B cell (primary cell): ENCODE results near the gene EYS. TPM values are rescaled to one million over a fixed set of nuclear protein-coding genes. Genes with fewer than 3 reads are reported as not detected.

Experiments used
- ATAC-seq: fragments of 200-7000 bp; cut with Tn5 transposase; one replicate; pipeline ENCODE4 v1.10.0; 2021; ENCODE audit warnings: low read depth, mild to moderate bottlenecking, moderate number of reproducible peaks, moderate library complexity
- CTCF ChIA-PET: fragments of 350-600 bp; sonication (Branson Sonifier 250); formaldehyde crosslinking; loops from one replicate; lab custom pipeline; 2021; ENCODE audit warnings: antibody characterized with exemption, inconsistent platforms; lab: Charles Lee
- POLR2A ChIA-PET: fragments of 350-600 bp; sonication (Branson Sonifier 250); formaldehyde crosslinking; loops from one replicate; lab custom pipeline; 2021; ENCODE audit warnings: antibody characterized with exemption; lab: Charles Lee
- DNase-seq: peaks from one replicate; pipeline ENCODE4 v3.0.0; 2013
- H2AFZ ChIP-seq: 2 replicates; pipeline ENCODE4 v1.6.1; 2012; ENCODE audit warnings: mild to moderate bottlenecking, low read depth, low read length; ENCODE audit not compliant: insufficient read depth, poor library complexity, severe bottlenecking
- H3K27ac ChIP-seq, 2 donors: 1 replicate in 1 of 2; 2 replicates in 1 of 2; pipeline ENCODE4 v1.5.1; 2012 to 2013; ENCODE audit warnings: low read length in 2 of 2, mild to moderate bottlenecking in 2 of 2, moderate library complexity in 1 of 2
- H3K27me3 ChIP-seq, 4 experiments: fragments of 200-600 bp in 1 of 4; sonication (generic) in 1 of 4; replicated peaks in 1 of 4; 1 replicate in 2 of 4; 2 replicates in 2 of 4; pipeline versions ENCODE4 v1.6.1 to v1.7.0; 2013 to 2016; ENCODE audit warnings: low read length in 3 of 4, mild to moderate bottlenecking in 2 of 4, mixed read lengths in 1 of 4, moderate library complexity in 1 of 4; ENCODE audit not compliant: insufficient read depth in 4 of 4, control insufficient read depth in 3 of 4; ENCODE audit errors: control extremely low read depth in 1 of 4
- H3K36me3 ChIP-seq, 2 experiments: replicated peaks in 1 of 2; 1 replicate in 1 of 2; 2 replicates in 1 of 2; pipeline versions ENCODE4 v1.6.1 to v1.7.1; 2013; ENCODE audit warnings: low read length in 1 of 2; ENCODE audit not compliant: insufficient read depth in 2 of 2, control insufficient read depth in 1 of 2; ENCODE audit errors: control extremely low read depth in 1 of 2, extremely low read depth in 1 of 2
- H3K4me1 ChIP-seq, 2 donors: fragments of 200-600 bp in 1 of 2; sonication (generic) in 1 of 2; 1 replicate in 1 of 2; 2 replicates in 1 of 2; pipeline versions ENCODE4 v1.5.1 to v1.6.1; 2013 to 2017; ENCODE audit warnings: low read length in 2 of 2; ENCODE audit not compliant: control insufficient read depth in 2 of 2, insufficient read depth in 2 of 2
- H3K4me2 ChIP-seq: replicated peaks from 2 replicates; pipeline ENCODE3; 2012; ENCODE audit warnings: mild to moderate bottlenecking, low read depth, low read length; ENCODE audit not compliant: poor library complexity, severe bottlenecking
- H3K4me3 ChIP-seq, 5 experiments: fragments of 200-600 bp in 1 of 5; sonication (generic) in 1 of 5; 1 replicate in 3 of 5; 2 replicates in 2 of 5; pipeline versions ENCODE4 v1.5.1 to v1.7.0; 2011 to 2016; ENCODE audit warnings: low read length in 4 of 5, mild to moderate bottlenecking in 4 of 5, low read depth in 2 of 5, control low read depth in 1 of 5, moderate library complexity in 1 of 5; ENCODE audit not compliant: insufficient read depth in 1 of 5; ENCODE audit errors: control extremely low read depth in 1 of 5, extremely low read depth in 1 of 5
- H3K79me2 ChIP-seq: fragments of 200-600 bp; sonication (generic); one replicate; pipeline ENCODE4 v1.6.0; 2016; ENCODE audit warnings: low read length; ENCODE audit not compliant: control insufficient read depth, insufficient read depth
- H3K9ac ChIP-seq: fragments of 200-600 bp; sonication (generic); 2 replicates; pipeline ENCODE4 v1.6.1; 2017; ENCODE audit warnings: mild to moderate bottlenecking, low read length, moderate library complexity
- H3K9me3 ChIP-seq, 3 donors: one replicate each; pipeline versions ENCODE4 v1.6.1 to v1.7.1; 2013; ENCODE audit warnings: low read length in 2 of 3; ENCODE audit not compliant: control insufficient read depth in 2 of 3, insufficient read depth in 1 of 3; ENCODE audit errors: control extremely low read depth in 1 of 3
- H4K20me1 ChIP-seq: 2 replicates; pipeline ENCODE4 v1.6.0; 2012; ENCODE audit warnings: mild to moderate bottlenecking, low read length; ENCODE audit not compliant: insufficient read depth, control insufficient read depth, poor library complexity, severe bottlenecking
- H3K27ac Mint-ChIP-seq: one replicate; pipeline ENCODE4 v1.8.0; 2021; ENCODE audit warnings: mixed read lengths
- H3K27me3 Mint-ChIP-seq: one replicate; pipeline ENCODE4 v1.8.0; 2021; ENCODE audit warnings: mixed read lengths
- H3K4me1 Mint-ChIP-seq: one replicate; pipeline ENCODE4 v1.8.0; 2021; ENCODE audit warnings: mixed read lengths
- H3K4me3 Mint-ChIP-seq: one replicate; pipeline ENCODE4 v1.8.0; 2021; ENCODE audit warnings: mixed read lengths
- H3K9me3 Mint-ChIP-seq: one replicate; pipeline ENCODE4 v1.8.0; 2022; ENCODE audit warnings: mixed read lengths; ENCODE audit not compliant: insufficient read depth
- CTCF ChIP-seq: fragments of 200-600 bp; IDR thresholded peaks from one replicate; pipeline ENCODE4 v1.8.0; 2022; ENCODE audit warnings: antibody characterized with exemption, mild to moderate bottlenecking
- EZH2 ChIP-seq: IDR thresholded peaks from 2 replicates; pipeline ENCODE4 v1.6.1; 2012; ENCODE audit warnings: borderline replicate concordance, low read depth, mild to moderate bottlenecking, moderate library complexity, low read length; ENCODE audit not compliant: insufficient read depth, poor library complexity, severe bottlenecking
- WGBS: methylation state at CpG from one replicate; pipeline ENCODE4 v1.1.5; 2013; ENCODE audit warnings: missing lambda C conversion rate; ENCODE audit not compliant: insufficient coverage; 5-methylcytosine and 5-hydroxymethylcytosine counted together
- intact Hi-C: fragments of 100-400 bp; cut with micrococcal nuclease; formaldehyde crosslinking; loops from one replicate; pipeline ENCODE4 v1.10.0; 2022
- polyA plus RNA-seq: library from polyadenylated mRNA; depleted of rRNA; stranded (reverse); fragments of >200 nt; gene quantifications from 2 replicates; pipeline ENCODE4 v1.2.3, GENCODE V29; 2012
- total RNA-seq, 2 donors: library from RNA; stranded (reverse); fragments of 120-200 nt in 1 of 2; gene quantifications; 1 replicate in 1 of 2; 2 replicates in 1 of 2; pipeline versions ENCODE4 v1.2.3 to v1.2.4, GENCODE V29; 2013 to 2022

Gene EYS
- total and polyA plus RNA-seq, 2 donors (not counting 1 experiment from before 2014, with no cell fraction given), result not detected

GRCh38 chr6:63864061-63864460 is 1843.0 kb downstream of the EYS start:
- Histone ChIP-seq H3K9ac (no peak overlapping the region), H3K79me2 (no peaks in the 10 kb centered on the region), H4K20me1 (no peaks in the 10 kb centered on the region), H3K4me3 (no peak overlapping the region), H3K27ac (no peak overlapping the region), H3K36me3 (no peaks in the 10 kb centered on the region), H3K4me1 (no peaks in the 10 kb centered on the region), H3K27me3 (no peaks in the 10 kb centered on the region), H2AFZ (no peak overlapping the region), H3K9me3 (no peaks in the 10 kb centered on the region), H3K4me2 (no peak overlapping the region)
- Mint-ChIP-seq H3K4me1 (no peaks in the 10 kb centered on the region), H3K4me3 (no peak overlapping the region), H3K27me3 (no peaks in the 10 kb centered on the region), H3K9me3 (no peaks in the 10 kb centered on the region), H3K27ac (no peak overlapping the region)
- ChIA-PET POLR2A (no interaction called here), CTCF (no interaction called here)
- ATAC-seq (no peak), DNase-seq (no peak)
- TF ChIP-seq CTCF (no peak), EZH2 (no peak)
- intact Hi-C loops, result no loop called here
- WGBS, result no CpG with 5 or more reads among the region's 1 CpG

GRCh38 chr6:63862486-63863198 is 1844.4 kb downstream of the EYS start:
- DNase-seq (no peak), ATAC-seq (no peak)
- Histone ChIP-seq H3K4me3 (no peak overlapping the region), H3K79me2 (no peaks in the 10 kb centered on the region), H4K20me1 (no peaks in the 10 kb centered on the region), H3K27me3 (no peaks in the 10 kb centered on the region), H3K4me1 (no peaks in the 10 kb centered on the region), H3K27ac (no peak overlapping the region), H3K4me2 (no peak overlapping the region), H2AFZ (no peak overlapping the region), H3K9ac (no peak overlapping the region), H3K36me3 (no peaks in the 10 kb centered on the region), H3K9me3 (no peaks in the 10 kb centered on the region)
- no peaks in the 10 kb centered on the region for H3K4me1 Mint-ChIP-seq
- TF ChIP-seq CTCF (no peak), EZH2 (no peak)
- intact Hi-C loops, result no loop called here
- ChIA-PET POLR2A (no interaction called here), CTCF (no interaction called here)
- no peak overlapping the region for H3K4me3 Mint-ChIP-seq
- H3K27ac Mint-ChIP-seq, result no peak overlapping the region
- H3K27me3 Mint-ChIP-seq, result no peaks in the 10 kb centered on the region
- no peaks in the 10 kb centered on the region for H3K9me3 Mint-ChIP-seq
- no CpG with 5 or more reads among the region's 3 CpGs for WGBS
